PFSK-1 (cell line): Measurements from ENCODE around the gene TNRC6A.

Experiments used
- FOXP2 ChIP-seq: optimal IDR thresholded peaks from 2 replicates; pipeline ENCODE3; 2011; ENCODE audit warnings: borderline replicate concordance, control low read depth, inconsistent platforms; ENCODE audit not compliant: insufficient read depth; ENCODE audit errors: extremely low read length, extremely low read depth
- POLR2AphosphoS5 ChIP-seq: IDR thresholded peaks from 2 replicates; pipeline ENCODE4 v1.6.1; 2012; ENCODE audit warnings: low read depth, mild to moderate bottlenecking, control low read depth, low read length, moderate library complexity
- REST ChIP-seq, 2 experiments: IDR thresholded peaks; 2 replicates each; pipeline versions ENCODE4 v1.6.1 to v1.8.0; 2011 to 2012; ENCODE audit warnings: low read depth in 2 of 2, low read length in 2 of 2, control low read depth in 1 of 2, inconsistent platforms in 1 of 2, mild to moderate bottlenecking in 1 of 2, moderate library complexity in 1 of 2; ENCODE audit not compliant: insufficient read depth in 1 of 2
- SIN3A ChIP-seq: IDR thresholded peaks from 2 replicates; pipeline ENCODE4 v1.6.1; 2012; ENCODE audit warnings: mild to moderate bottlenecking, low read length, moderate library complexity, borderline replicate concordance; ENCODE audit not compliant: insufficient read depth
- TAF1 ChIP-seq: IDR thresholded peaks from 2 replicates; pipeline ENCODE4 v1.6.1; 2012; ENCODE audit warnings: low read length, control low read depth, borderline replicate concordance; ENCODE audit not compliant: insufficient read depth

Gene TNRC6A

GRCh38 chr16:24769806-24770205 lies 40.4 kb downstream of the TNRC6A start:
- TF ChIP-seq REST (IDR thresholded peaks at IDR 0.05; ENCODE audit: insufficient read depth in 1 of 2, low read depth in 2 of 2, low read length in 2 of 2) (no peak), SIN3A (no peak), FOXP2 (no peak), POLR2AphosphoS5 (no peak), TAF1 (no peak)

GRCh38 chr16:24771132-24771778 lies 41.8 kb downstream of the TNRC6A start:
- no peak for TF ChIP-seq POLR2AphosphoS5
- TF ChIP-seq SIN3A = no peak
- TF ChIP-seq TAF1 = no peak
- TF ChIP-seq REST (IDR thresholded peaks at IDR 0.05; ENCODE audit: insufficient read depth in 1 of 2, low read depth in 2 of 2, low read length in 2 of 2) = no peak
- no peak for TF ChIP-seq FOXP2

- TF ChIP-seq SIN3A (no peak), POLR2AphosphoS5 (no peak), FOXP2 (no peak), REST (IDR thresholded peaks at IDR 0.05; ENCODE audit: insufficient read depth in 1 of 2, low read depth in 2 of 2, low read length in 2 of 2) (no peak), TAF1 (no peak)
These were observed 42.3 kb downstream of the TNRC6A start for GRCh38 chr16:24771779-24772157.

GRCh38 chr16:24773771-24774427 lies 44.4 kb downstream of the TNRC6A start:
- TF ChIP-seq FOXP2 (no peak), TAF1 (no peak), POLR2AphosphoS5 (no peak), SIN3A (no peak), REST (IDR thresholded peaks at IDR 0.05; ENCODE audit: insufficient read depth in 1 of 2, low read depth in 2 of 2, low read length in 2 of 2) (no peak)

GRCh38 chr16:24774510-24774909 lies 45.1 kb downstream of the TNRC6A start:
- TF ChIP-seq SIN3A = no peak
- no peak for TF ChIP-seq FOXP2
- no peak for TF ChIP-seq REST (IDR thresholded peaks at IDR 0.05; ENCODE audit: insufficient read depth in 1 of 2, low read depth in 2 of 2, low read length in 2 of 2)
- TF ChIP-seq TAF1 = no peak
- no peak for TF ChIP-seq POLR2AphosphoS5
